Measurements from ENCODE around the gene TMEM120A.

- TF ChIP-seq FOS (IDR thresholded peaks at IDR 0.05; ENCODE audit: borderline replicate concordance, extremely low read depth, insufficient read length): no peak
- TF ChIP-seq REST (IDR thresholded peaks at IDR 0.05; ENCODE audit: low read depth, low read length): no peak
Observed at GRCh38 chr7:76016191-76016947, 22.0 kb upstream of the TMEM120A start.

Measured in GM12878 (cell line).